G401 (cell line): ENCODE results near the gene TMEM259. TPM values are rescaled to one million over a fixed set of nuclear protein-coding genes. Genes with fewer than 3 reads are reported as not detected.

Source experiments
- DNase-seq: peaks from one replicate; pipeline ENCODE4 v3.0.0-alpha.2; 2015; ENCODE audit warnings: low spot score
- in situ Hi-C: cut with HindIII; loops from 2 replicates; pipeline ENCODE4 v1.10.0; 2016; ENCODE audit warnings: low sequenced_read_pairs, mixed read lengths
- total RNA-seq: library from RNA; depleted of rRNA; stranded (reverse); fragments of >200 nt; shearing (Covaris generic); gene quantifications from 2 replicates; pipeline ENCODE4 v1.2.3, GENCODE V29; 2014

TMEM259 gene
- total RNA-seq, 1 experiment from 2014 or later: 131 TPM

- in situ Hi-C loops: no loop called here
- no peak for DNase-seq
Observed at GRCh38 chr19:1009041-1009980, 11.6 kb downstream of the TMEM259 start.

GRCh38 chr19:1008268-1009040, 12.5 kb downstream of the TMEM259 start:
- no peak for DNase-seq
- in situ Hi-C loops: no loop called here

- in situ Hi-C loops: no loop called here
Observed at GRCh38 chr19:1007399-1008251, 13.3 kb downstream of the TMEM259 start.

GRCh38 chr19:1006711-1007398, 14.1 kb downstream of the TMEM259 start:
- no peak for DNase-seq
- in situ Hi-C loops: no loop called here

More at GRCh38 chr19:1007399-1008251, 13.3 kb downstream of the TMEM259 start:
- no peak for DNase-seq

GRCh38 chr19:1004803-1005664, 15.9 kb downstream of the TMEM259 start:
- no peak for DNase-seq
- in situ Hi-C loops: no loop called here

GRCh38 chr19:1004204-1004802, 16.6 kb downstream of the TMEM259 start:
- no peak for DNase-seq
- in situ Hi-C loops: no loop called here

GRCh38 chr19:1003283-1003682, 17.6 kb downstream of the TMEM259 start:
- no peak for DNase-seq
- in situ Hi-C loops: no loop called here

GRCh38 chr19:1002600-1002999, 18.3 kb downstream of the TMEM259 start:
- in situ Hi-C loops: no loop called here

GRCh38 chr19:1001538-1002166, 19.3 kb downstream of the TMEM259 start:
- in situ Hi-C loops: no loop called here
- no peak for DNase-seq

More at GRCh38 chr19:1002600-1002999, 18.3 kb downstream of the TMEM259 start:
- no peak for DNase-seq

- no peak for DNase-seq
- in situ Hi-C loops: no loop called here
Observed at GRCh38 chr19:1000591-1001537, 20.1 kb downstream of the TMEM259 start.

- no peak for DNase-seq
Observed at GRCh38 chr19:1000095-1000494, 20.8 kb downstream of the TMEM259 start, which contains the start of gene GRIN3B. Gene GRIN3B (plus strand): TSS chr19:1000419. CDS start chr19:1000438, 19 bp downstream.

GRCh38 chr19:999379-999719, 21.6 kb downstream of the TMEM259 start:
- in situ Hi-C loops: no loop called here

More at GRCh38 chr19:1000095-1000494, 20.8 kb downstream of the TMEM259 start, which contains the start of gene GRIN3B:
- in situ Hi-C loops: no loop called here

GRCh38 chr19:998064-998463, 22.9 kb downstream of the TMEM259 start:
- DNase-seq: no peak
- in situ Hi-C loops: no loop called here

More at GRCh38 chr19:999379-999719, 21.6 kb downstream of the TMEM259 start:
- DNase-seq: no peak

GRCh38 chr19:996051-996838, 24.7 kb downstream of the TMEM259 start:
- no peak for DNase-seq
- in situ Hi-C loops: no loop called here
